RPMI8226 (cell line): ENCODE results near the gene MAPK8.
"Not testable (repeated sequence)": the region's sequence is repeated elsewhere in the genome, so short reads cannot be mapped to it uniquely, and the experiment has no call there.

ENCODE experiments used
- DNase-seq: peaks from one replicate; pipeline ENCODE4 v3.0.0-alpha.2; 2015

The MAPK8 gene

DNA sequence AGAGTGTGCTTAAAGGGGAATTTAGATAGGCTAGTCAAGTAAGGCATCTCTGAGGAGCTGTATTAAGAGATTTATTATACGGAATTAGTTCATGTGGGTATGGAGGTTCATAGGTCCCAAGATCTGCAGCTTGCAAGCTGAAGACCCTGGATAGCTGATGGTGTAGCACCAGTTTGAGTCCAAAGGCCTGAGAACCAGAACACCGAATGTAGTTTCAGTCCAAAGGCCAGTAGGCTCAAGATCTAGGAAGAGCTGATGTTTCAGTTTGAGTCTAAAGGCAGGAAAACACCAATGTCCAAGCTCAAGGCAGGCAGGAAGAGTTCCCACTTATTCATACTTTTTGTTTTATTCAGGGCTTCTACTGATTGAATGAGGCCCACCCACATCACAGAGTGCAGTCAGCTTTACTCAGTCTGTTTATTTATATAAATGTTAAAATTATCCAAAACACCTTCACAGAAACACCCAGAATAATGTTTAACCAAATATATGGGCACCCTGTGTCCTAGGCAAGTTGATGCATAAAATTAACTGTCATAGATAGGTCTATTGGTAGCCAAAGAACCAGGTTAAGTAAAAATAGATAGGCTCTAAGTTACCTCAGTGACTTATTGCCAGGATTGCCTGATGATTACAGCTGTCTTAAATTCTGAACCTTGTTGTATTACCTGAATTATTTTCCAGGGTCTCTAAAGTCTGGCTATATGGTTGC, 83.5 kb downstream of the MAPK8 start:
- DNase-seq: no peak

- no peak for DNase-seq
Observed at GRCh38 chr10:48390558-48390871, 84.0 kb downstream of the MAPK8 start.

DNA sequence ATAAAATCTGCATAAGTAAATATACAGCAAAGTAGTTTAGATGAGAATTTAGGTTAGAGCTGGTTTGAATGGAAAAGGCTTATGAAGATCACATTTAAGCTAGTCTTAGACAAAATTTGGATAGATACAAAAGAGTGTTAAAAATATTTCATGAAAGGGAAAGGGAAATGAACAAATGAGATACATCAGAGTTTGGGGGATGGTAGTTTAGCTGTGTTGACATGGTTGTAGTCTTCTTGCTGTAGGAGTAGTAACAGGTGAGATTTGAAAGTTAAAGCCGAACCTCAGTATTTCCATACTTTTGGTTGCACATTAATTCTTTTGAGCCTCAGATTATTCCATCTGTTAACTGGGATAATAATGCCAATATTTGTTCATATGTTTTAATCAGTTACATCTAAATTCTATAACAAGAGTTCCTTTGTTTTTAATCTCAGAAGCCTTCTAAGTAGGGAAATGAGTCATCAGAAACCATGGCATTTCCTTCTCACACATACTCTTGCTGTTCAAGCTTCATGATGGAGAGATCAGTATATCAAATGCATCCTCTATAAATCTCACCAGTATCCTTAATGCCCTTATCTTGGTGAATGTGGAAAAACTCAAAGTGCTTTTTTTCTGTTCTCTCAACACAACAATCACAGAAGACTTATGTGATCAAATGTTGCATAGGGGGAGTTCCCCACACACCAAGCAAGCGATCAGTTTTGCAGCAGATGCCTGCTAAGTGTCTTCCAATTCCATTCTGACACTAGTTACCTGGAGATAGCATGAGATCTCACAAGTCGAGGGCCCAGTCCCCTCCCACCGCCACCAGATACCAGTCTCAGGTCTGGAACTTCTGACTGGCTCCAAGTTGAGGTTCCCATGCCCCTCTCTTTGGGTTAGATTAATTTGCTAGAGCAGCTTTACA, 84.7 kb downstream of the MAPK8 start:
- no peak for DNase-seq

GRCh38 chr10:48391994-48392393, 85.5 kb downstream of the MAPK8 start:
- DNase-seq: no peak

- no peak for DNase-seq
Observed at GRCh38 chr10:48398261-48398660, 91.8 kb downstream of the MAPK8 start.

- no peak for DNase-seq
Observed at GRCh38 chr10:48399056-48399541, 92.6 kb downstream of the MAPK8 start.

- no peak for DNase-seq
Observed at GRCh38 chr10:48399551-48399950, 93.1 kb downstream of the MAPK8 start.

DNA sequence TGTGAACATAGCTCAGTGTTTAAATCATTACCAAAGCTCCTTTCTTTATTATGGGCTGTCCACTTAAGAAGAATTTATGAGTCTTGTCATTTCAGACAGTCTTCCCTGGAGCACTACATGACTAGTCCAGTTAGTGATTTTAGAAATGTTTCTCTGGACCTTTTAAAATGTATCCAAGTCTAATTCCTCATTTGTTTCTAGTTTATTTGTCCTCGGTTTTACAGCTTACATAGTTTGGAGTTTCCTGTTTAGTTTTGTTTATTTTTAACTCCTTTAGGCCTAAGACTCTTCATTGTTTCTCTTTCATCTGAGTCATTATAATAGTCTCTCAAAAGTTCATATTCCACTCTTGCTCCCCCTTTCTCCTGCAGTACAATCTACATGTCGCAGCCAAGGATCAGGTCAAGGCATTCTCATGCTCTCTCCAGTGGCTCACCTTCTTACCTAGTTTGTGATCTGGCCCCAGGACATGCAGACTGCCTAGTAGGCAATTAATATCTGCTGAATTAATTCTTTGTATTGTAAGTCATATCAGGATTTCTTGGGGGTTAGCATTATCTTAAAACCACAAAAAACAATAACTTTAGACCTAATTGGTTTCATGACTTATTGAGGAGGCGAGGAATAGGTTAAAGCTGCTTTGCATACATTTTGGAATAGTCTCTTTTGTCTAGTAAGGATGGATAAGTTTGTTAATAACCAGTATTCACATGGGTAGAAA, 93.8 kb downstream of the MAPK8 start:
- DNase-seq: no peak

- no peak for DNase-seq
Observed at GRCh38 chr10:48400850-48401220, 94.4 kb downstream of the MAPK8 start.

- no peak for DNase-seq
Observed at GRCh38 chr10:48404646-48405045, 98.2 kb downstream of the MAPK8 start.

DNA sequence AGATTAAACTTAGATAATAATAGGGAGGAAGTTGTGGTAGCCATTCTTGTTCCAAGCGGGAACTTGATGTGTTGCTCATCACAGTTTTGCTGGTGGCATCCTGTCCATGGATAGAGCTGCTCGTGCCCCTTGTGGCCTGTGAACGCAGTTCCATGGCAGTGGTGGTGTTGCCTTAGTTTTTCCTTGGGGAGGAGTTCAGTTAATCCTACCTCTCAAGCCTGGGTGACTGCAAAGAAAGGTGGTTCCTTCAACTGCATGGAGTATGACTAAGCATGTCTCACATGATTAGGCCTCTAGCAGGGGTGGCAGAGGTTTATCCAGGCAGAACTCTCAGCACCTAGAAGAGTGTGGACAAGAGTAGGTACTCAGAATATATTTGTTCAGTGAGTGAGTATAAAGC, 99.7 kb downstream of the MAPK8 start:
- no peak for DNase-seq

- DNase-seq: no peak
Observed at GRCh38 chr10:48406658-48407057, 100.2 kb downstream of the MAPK8 start.

GRCh38 chr10:48410503-48410902, 104.0 kb downstream of the MAPK8 start:
- DNase-seq: no peak

GRCh38 chr10:48411510-48411909, 105.0 kb downstream of the MAPK8 start:
- no peak for DNase-seq

DNA sequence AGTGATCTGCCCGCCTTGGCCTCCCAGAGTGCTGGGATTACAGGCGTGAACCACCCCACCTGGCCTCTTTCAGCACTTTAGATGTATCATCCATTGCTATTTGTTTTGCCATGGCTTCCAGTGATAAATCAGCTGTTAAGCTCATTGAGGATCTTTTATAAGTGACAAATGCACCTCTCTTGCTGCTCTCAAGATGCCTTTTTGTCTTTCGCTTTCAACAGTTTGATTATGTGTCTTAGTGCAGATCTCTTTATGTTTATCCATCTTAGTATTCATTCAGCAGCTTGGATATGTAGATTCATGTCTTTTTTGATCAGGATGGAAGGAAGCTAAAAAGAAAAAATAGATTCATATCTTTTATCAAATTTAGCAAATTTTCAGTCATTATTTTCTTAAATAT, 105.6 kb downstream of the MAPK8 start:
- DNase-seq: no peak

- DNase-seq: no peak
Observed at GRCh38 chr10:48412933-48413332, 106.5 kb downstream of the MAPK8 start.

DNA sequence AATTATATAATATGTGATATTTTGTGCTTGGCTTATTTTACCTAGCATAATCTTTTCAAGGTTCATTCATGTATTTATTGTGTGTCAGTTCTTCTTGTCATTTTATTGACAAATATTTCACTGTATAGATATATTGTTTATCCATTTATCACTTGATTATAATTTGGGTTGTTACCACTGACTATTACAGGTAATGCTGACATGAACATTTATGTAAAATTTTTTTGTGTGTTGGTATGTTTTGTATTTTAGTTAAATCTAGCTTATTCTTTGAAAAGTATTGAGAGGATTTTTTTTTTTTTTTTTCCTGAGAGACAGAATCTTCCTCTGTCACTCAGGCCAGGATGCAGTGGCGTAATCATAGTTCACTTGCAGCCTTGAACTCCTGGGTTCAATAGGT, 107.7 kb downstream of the MAPK8 start:
- no peak for DNase-seq

- DNase-seq: no peak
Observed at GRCh38 chr10:48414778-48415177, 108.3 kb downstream of the MAPK8 start.

- no peak for DNase-seq
Observed at GRCh38 chr10:48416584-48417232, 110.2 kb downstream of the MAPK8 start.

DNA sequence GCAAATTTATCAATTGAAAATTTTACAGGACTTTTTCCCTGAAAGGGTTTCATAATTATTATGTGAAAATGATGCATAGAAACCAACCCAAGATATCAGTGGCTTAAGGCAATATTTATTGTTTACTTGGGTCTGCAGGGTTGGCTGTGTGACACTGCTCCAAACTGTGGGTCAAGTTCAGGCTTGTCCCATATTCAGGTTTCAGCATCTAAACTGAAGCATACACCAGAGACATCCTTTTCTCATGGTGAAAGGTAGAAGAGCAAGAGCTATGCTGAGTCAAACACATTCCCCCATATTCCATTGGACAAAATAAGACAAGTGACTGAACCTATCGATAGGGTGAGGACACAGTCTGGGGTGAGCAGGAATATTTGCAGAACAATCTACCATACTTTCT, 110.9 kb downstream of the MAPK8 start:
- DNase-seq: no peak

GRCh38 chr10:48418189-48418788, 111.8 kb downstream of the MAPK8 start:
- DNase-seq: no peak

- DNase-seq: no peak
Observed at GRCh38 chr10:48419714-48420113, 113.2 kb downstream of the MAPK8 start.

DNA sequence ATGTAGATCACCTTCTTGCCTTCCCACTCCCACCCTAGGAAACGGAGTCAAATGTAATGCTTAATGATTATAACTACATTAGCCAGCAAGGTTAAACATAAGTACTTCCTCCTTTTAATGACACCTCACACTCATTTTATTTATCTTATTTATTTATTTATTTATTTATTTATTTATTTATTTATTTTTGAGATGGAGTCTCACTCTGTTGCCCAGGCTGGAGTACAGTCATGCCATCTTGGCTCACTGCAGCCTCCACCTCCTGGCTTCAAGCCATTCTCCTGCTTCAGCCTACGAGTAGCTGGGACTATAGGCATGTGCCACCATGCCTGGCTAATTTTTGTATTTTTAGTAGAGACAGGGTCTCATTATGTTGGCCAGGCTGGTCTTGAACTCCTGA, 115.4 kb downstream of the MAPK8 start:
- DNase-seq: not testable (repeated sequence)
